Globus pallidus (tissue), 1 donor: Measurements from ENCODE around the gene TFG.

Source experiments
- DNase-seq: peaks from one replicate; pipeline ENCODE4 v3.0.0-alpha.2; 2015; ENCODE audit warnings: low spot score

TFG gene

GRCh38 chr3:100706365-100706764 is 2.9 kb upstream of the TFG start:
- DNase-seq: no peak

- no peak for DNase-seq
These were observed 678 bp upstream of the TFG start for GRCh38 chr3:100708644-100708988.

- DNase-seq: peak; percentile 24
These were observed 557 bp downstream of the TFG start for GRCh38 chr3:100709842-100710260.

- DNase-seq: peak; percentile 24
These were observed 1.1 kb downstream of the TFG start for GRCh38 chr3:100710261-100710968.

GRCh38 chr3:100715176-100715575 is 5.9 kb downstream of the TFG start:
- DNase-seq: no peak

- no peak for DNase-seq
These were observed 7.8 kb downstream of the TFG start for GRCh38 chr3:100717063-100717462.

GRCh38 chr3:100717637-100718487 is 8.6 kb downstream of the TFG start:
- DNase-seq: no peak

- no peak for DNase-seq
These were observed 9.8 kb downstream of the TFG start for GRCh38 chr3:100719136-100719535.

- DNase-seq: no peak
These were observed 11.1 kb downstream of the TFG start for GRCh38 chr3:100720426-100720825.

GRCh38 chr3:100725935-100726513 is 16.7 kb downstream of the TFG start:
- DNase-seq: no peak

- no peak for DNase-seq
These were observed 17.4 kb downstream of the TFG start for GRCh38 chr3:100726706-100727105.

- DNase-seq: no peak
These were observed 21.2 kb downstream of the TFG start for GRCh38 chr3:100730524-100730923.

GRCh38 chr3:100732435-100732834 is 23.1 kb downstream of the TFG start:
- DNase-seq: no peak

GRCh38 chr3:100737334-100737733 is 28.0 kb downstream of the TFG start:
- no peak for DNase-seq

GRCh38 chr3:100740207-100740606 is 30.9 kb downstream of the TFG start:
- no peak for DNase-seq

GRCh38 chr3:100743535-100743934 is 34.2 kb downstream of the TFG start:
- DNase-seq: no peak

GRCh38 chr3:100744671-100745070 is 35.4 kb downstream of the TFG start:
- DNase-seq: no peak

- DNase-seq: no peak
These were observed 36.3 kb downstream of the TFG start for GRCh38 chr3:100745617-100746016.

- no peak for DNase-seq
These were observed 36.8 kb downstream of the TFG start for GRCh38 chr3:100746092-100746491.

- DNase-seq: no peak
These were observed 38.9 kb downstream of the TFG start for GRCh38 chr3:100748220-100748619.

GRCh38 chr3:100748967-100749366 is 39.7 kb downstream of the TFG start:
- no peak for DNase-seq

GRCh38 chr3:100753846-100754245 is 44.6 kb downstream of the TFG start:
- no peak for DNase-seq
